ENCODE data around the gene TRIB2.

TRIB2 gene

GRCh38 chr2:12701786-12702167 lies 15.0 kb upstream of the TRIB2 start:
- DNase-seq, result no peak

- DNase-seq, result no peak
Measured at GRCh38 chr2:12702168-12703121, 14.3 kb upstream of the TRIB2 start.

- no peak for DNase-seq
Measured at GRCh38 chr2:12704378-12704777, 12.4 kb upstream of the TRIB2 start.

GRCh38 chr2:12705230-12705629 lies 11.5 kb upstream of the TRIB2 start:
- no peak for DNase-seq

- DNase-seq, result no peak
Measured at GRCh38 chr2:12705742-12706141, 11.0 kb upstream of the TRIB2 start.

GRCh38 chr2:12708508-12709206 lies 8.1 kb upstream of the TRIB2 start:
- no peak for DNase-seq

- no peak for DNase-seq
Measured at GRCh38 chr2:12709207-12709522, 7.6 kb upstream of the TRIB2 start.

- no peak for DNase-seq
Measured at GRCh38 chr2:12710301-12710700, 6.4 kb upstream of the TRIB2 start.

GRCh38 chr2:12711339-12711738 lies 5.4 kb upstream of the TRIB2 start:
- DNase-seq, result no peak

- DNase-seq, result no peak
Measured at GRCh38 chr2:12712881-12713280, 3.9 kb upstream of the TRIB2 start.

GRCh38 chr2:12714391-12715221 lies 2.1 kb upstream of the TRIB2 start:
- no peak for DNase-seq

GRCh38 chr2:12715258-12716031 lies 1.3 kb upstream of the TRIB2 start:
- DNase-seq, result no peak

- DNase-seq, result no peak
Measured at GRCh38 chr2:12716032-12716281, 779 bp upstream of the TRIB2 start.

- DNase-seq, result no peak
Measured at GRCh38 chr2:12717191-12718014, 667 bp downstream of the TRIB2 start.

GRCh38 chr2:12718015-12718671 lies 1.4 kb downstream of the TRIB2 start:
- no peak for DNase-seq

GRCh38 chr2:12718711-12719399 lies 2.1 kb downstream of the TRIB2 start:
- DNase-seq, result no peak

GRCh38 chr2:12719400-12720277 lies 2.9 kb downstream of the TRIB2 start:
- DNase-seq, result no peak

GRCh38 chr2:12720278-12720620 lies 3.5 kb downstream of the TRIB2 start:
- no peak for DNase-seq

GRCh38 chr2:12720754-12721378 lies 4.1 kb downstream of the TRIB2 start:
- no peak for DNase-seq

Data from NCI-H526 treated with DMSO at 0.1 percent for 48 hours (cell line).